GM19452 (cell line): ENCODE data around the gene DESI2.
"Not testable (repeated sequence)": the region's sequence is repeated elsewhere in the genome, so short reads cannot be mapped to it uniquely, and the experiment has no call there.

ENCODE experiments used
- ATAC-seq: cut with Tn5 transposase; IDR thresholded peaks from one replicate; pipeline ENCODE4 v1.9.1; 2021; ENCODE audit not compliant: unreplicated experiment

Gene DESI2

DNA sequence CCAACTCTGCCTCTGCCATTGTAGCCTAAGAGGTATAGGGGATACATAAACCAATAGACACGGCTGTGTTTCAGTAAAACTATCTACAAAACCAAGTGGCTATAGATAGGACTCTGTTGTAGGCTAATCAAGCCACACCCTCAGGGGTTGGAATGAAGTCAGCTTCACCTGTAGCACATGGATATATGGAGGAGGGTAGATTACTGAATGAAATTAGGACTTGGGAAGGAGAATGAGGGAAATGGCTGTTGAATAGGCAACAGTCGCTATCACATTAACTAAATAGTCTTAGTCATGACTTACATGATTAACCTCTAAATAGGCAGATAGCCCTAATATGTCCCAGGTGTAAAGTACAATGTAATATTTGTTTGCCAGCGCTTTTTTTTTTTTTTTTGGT, 49.7 kb downstream of the DESI2 start:
- no peak for ATAC-seq

- no peak for ATAC-seq
Observed at GRCh38 chr1:244704107-244704506, 51.2 kb downstream of the DESI2 start.

DNA sequence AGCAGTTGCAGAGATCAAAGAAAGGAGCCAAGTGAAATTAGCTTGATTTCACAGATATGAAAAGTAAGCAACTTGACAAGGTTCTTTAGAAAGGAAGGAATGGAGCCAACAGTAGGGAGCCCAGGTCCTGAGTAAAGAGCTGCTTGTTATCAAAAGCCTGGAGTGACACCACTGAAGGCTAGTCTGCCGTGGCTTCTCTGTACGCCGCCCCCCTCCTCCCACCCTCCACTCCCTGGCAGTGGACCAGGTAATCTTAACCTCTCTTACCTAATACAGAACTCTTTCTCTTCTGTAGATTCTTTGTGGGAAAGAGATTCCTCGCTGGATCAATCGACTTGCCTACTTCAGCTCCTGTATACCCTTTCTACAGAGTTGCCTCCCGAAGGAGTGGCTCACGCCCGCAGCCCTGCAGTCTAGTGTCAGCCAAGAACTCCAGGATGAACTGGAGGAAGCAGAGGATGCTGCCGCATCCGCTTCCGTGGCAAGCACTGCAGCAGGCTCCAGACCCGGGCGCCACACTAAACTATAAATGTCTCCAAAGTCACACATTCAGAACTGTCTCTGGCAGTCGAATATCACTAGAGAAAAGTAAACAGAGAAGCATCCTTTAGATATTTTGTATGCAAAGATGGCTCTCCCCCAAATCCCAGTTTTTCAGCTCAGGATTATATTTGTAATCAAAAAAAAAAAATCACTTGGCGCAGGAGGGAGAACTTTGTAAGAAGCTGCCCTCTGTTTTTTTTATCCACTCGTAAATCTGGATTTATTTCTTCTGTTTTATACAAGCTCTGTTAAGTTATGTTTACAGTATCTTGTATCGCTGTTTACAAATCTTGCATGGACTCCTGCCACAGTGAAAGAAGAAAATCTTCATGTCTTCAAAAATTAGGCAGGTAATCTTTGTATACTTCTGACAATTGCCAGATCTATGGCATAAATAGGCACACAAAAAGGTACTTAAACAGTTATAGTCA, 52.6 kb downstream of the DESI2 start:
- ATAC-seq = no peak

DNA sequence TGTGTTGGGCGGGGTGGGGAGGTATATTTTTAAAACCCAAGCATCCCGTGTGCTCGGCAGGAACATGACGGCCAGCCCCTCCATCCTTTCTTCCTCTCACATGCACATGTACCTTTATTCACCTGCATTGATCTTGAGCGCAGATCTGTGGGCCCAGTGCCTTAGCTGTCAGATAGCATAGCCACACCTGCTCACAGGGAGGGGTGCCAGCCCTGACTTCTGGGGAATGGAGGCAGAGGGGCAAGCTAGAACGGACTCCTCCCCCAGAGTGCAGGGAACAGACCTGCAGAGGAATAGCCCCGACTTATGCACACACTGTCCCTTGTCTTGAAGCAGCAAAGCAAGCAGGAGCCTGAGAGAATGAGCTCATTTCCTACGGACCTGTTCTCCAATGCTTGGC, 56.1 kb downstream of the DESI2 start:
- no peak for ATAC-seq

GRCh38 chr1:244709476-244710368, 56.8 kb downstream of the DESI2 start:
- ATAC-seq = no peak

DNA sequence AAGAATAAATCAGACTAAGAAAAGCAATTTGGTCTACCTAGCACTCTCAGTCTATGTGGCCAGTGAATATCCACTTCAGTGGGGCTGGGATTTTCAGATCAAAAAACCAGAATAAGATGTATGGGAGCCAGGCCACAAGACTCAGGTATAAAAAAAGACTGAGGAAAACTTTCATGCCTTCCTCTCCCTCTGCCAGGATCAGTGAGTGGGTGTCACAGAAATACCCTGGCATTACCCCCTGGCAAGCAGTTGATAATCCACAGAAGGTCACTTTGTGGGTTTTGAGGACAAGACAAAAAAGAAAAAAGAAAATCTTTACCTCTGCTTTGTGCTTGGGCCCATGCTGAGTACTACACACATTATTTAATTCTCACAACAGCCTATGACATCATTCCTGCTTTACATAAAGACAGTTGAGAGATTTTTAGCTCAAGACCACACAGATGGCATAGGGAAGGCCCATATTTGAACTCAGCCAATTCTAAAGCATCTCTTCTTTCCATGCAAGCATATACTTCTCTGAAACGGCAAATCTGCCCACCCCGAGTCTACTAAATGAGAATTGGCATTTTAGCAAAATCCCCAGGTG, 57.6 kb downstream of the DESI2 start:
- ATAC-seq = no peak

DNA sequence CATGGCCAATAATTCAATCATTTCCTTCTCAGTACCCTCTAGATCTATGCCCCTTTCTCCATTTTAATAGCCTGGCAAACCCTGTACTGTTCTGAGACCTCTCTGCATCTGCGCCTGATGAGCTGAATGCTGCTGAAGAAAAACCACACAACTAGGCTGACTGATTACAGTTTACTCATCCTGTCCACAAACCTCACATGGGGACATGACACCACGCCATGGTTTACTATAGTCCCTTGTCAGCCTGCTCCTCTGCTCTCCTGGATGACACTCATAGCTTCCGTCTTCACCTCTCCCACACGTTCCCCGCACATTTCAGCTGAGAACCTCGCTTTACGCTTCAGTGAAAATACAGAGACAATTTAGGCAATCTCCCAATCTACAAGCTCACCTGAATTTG, 59.7 kb downstream of the DESI2 start:
- no peak for ATAC-seq

DNA sequence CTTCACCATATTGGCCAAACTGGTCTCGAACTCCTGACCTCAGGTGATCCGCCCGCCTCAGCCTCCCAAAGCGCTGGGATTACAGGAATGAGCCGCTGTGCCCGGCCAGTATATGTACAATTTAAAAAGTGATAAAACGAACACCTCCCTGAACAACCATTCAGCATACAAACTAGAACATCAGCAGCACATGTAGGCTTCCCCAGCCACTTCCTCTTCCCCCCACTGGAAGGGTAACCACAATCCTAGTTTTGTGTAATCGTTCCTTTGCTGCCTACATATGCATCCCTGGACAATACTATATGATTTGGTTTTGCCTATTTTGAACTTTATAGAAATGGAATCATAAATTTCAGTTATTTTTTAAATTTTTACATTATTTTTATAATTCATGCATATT, 60.4 kb downstream of the DESI2 start:
- ATAC-seq = no peak

DNA sequence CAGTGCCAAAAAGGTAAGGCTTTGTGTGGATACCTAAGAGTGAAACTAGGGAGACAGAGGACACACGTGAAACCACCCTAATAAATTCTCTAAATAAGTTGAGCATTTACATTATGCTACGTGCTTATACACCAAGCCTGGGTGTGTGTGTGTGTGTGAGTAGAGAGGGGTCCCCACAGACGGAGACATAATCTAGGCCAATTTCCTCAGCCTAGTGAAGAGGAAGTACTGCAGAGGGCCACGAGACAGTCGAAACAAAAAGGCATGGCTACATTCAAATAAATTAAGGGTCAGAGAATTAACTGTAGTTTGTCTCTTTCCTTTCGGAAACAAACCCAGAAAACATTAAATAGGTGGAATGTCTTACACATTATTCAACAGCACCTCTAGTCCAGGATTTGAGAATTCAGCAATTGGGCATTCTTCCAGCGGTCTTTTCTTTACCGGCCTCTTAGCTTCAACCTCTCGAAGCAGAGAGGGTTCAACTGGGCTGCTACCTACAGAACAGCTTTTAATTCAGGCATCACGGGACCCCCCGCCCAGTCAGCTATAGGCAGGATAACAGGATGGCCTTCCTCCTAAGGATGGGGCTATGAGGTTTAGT, 75.0 kb downstream of the DESI2 start:
- ATAC-seq = no peak

- no peak for ATAC-seq
Observed at GRCh38 chr1:244730153-244730933, 77.4 kb downstream of the DESI2 start.

- no peak for ATAC-seq
Observed at GRCh38 chr1:244730934-244731434, 78.1 kb downstream of the DESI2 start.

DNA sequence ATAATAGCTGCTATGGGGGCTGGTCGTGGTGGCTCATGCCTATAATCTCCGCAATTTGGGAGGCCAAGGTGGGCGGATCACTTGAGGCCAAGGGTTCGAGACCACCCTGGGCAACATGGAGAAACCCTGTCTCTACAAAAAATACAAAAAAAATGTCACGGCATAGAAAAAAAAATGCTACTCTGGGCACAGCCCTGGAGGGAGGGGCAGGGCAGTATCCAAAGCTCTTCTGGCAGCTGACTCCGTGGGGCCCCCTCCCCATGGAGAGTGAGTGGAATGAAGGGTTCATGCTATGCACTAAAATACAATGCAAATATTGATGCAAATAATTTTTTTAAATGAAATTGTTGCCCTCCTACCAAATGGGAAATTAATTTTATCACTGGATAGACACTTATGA, 78.7 kb downstream of the DESI2 start:
- no peak for ATAC-seq

DNA sequence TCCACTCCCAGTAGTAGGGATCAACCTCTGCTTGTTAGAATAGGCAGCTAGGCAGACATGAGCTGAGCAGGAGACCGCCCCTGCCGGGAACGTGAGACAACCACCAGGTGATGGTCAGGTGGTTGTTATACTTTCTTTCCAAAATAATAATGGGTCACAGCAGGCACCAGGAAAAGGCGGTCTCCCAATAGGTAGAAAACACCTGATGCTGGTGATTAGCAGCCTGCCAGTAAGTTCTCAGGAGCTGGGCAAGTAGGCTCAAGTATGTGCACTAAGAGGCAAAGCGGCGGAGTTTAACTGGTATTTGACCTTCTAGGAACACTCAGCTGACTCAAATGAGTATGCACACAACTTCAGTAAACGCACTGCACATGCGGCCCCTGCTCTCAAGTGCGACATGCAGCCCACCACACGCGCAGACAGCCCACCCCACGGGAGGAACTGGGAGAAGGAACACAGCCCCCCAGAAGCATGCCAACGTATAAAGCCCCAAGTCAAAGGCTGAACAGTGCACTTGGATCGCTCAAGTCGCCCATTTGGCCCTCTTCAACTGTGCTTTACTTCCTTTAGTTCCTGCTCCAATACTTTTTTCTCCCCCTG, 80.0 kb downstream of the DESI2 start:
- no peak for ATAC-seq

- ATAC-seq = no peak
Observed at GRCh38 chr1:244735404-244735803, 82.5 kb downstream of the DESI2 start.

- ATAC-seq = no peak
Observed at GRCh38 chr1:244735876-244736561, 83.1 kb downstream of the DESI2 start.

DNA sequence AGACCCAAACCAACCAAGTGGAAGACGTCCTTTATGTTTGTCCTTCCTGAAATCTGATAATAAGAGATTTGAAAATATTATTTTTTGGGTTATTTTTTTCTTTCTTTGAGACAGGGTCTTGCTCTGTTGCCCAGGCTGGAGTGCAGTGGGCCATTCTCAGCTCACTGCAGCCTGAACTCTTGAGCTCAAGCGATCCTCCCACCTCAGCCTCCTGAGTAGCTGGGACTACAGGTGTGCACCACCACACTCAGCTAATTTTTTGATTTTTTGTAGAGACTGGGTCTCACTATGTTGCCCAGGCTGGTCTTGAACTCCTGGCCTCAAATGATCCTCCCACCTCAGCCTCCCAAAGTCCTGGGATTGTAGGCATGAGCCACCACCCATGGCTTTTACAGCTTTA, 86.2 kb downstream of the DESI2 start:
- not testable (repeated sequence) for ATAC-seq

- ATAC-seq = not testable (repeated sequence)
Observed at GRCh38 chr1:244740027-244740617, 87.2 kb downstream of the DESI2 start.

DNA sequence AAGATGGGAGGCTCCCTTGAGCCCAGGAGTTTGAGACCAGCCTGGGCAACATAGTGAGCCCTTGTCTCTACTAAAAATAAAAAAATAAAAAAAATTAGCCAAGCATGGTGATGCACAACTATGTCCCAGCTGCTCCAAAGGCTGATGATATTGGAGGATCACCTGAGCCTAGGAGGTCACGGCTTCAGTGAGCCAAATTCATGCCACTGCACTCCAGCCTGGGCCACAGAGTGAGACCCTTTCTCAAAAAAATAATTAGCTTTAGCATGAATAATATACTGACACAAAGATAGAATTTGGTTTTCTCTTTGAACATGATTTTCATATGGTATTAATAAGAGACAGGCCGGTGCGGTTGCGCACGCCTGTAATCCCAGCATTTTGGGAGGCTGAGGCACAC, 88.8 kb downstream of the DESI2 start:
- ATAC-seq = no peak
